ENCODE results near the gene ARAP2. TPM values are rescaled to one million over a fixed set of nuclear protein-coding genes. Genes with fewer than 3 reads are reported as not detected.

Gene ARAP2
- total RNA-seq, 3 donors from 2014 or later = 21.3 to 71.4 (median 23.2) TPM

- TF ChIP-seq CTCF (IDR thresholded peaks at IDR 0.05) = no peak
- Histone ChIP-seq H3K36me3 (no peaks in the 10 kb centered on the region), H3K27me3 (no peaks in the 10 kb centered on the region), H3K4me3 (no peak overlapping the region), H3K27ac (peak overlapping the region in 1 of 2 donors; percentile 27), H3K4me1 (no peaks in the 10 kb centered on the region), H3K9me3 (no peaks in the 10 kb centered on the region)
- no peak for DNase-seq (ENCODE audit: low spot score in 2 of 2)
- intact Hi-C loops (cut with DNase I; ENCODE audit: low total_unique reads) = no loop called here
Measured at GRCh38 chr4:36224972-36225903, 19.1 kb downstream of the ARAP2 start.

DNA sequence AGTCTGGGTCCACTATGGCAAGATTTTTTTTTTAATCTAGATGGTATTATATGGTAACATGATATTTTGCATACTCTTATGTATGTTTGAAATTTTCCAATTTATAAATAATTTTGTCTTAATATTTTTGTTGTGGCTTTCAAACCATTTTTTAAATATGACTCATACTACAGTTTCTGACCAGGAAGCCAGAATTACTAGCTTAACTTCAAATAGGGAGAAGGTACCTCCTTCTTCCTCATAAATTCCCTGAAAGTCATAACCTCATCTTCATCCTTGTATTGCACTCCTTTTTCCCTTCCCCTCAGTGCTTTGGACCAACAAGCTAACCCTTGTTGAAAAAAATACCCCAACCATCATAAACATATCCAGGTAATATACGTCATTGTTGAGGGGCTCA is 21.6 kb downstream of the ARAP2 start:
- Histone ChIP-seq H3K9me3 (no peaks in the 10 kb centered on the region), H3K4me3 (no peak overlapping the region), H3K27me3 (no peaks in the 10 kb centered on the region), H3K4me1 (no peaks in the 10 kb centered on the region), H3K27ac (no peak overlapping the region), H3K36me3 (no peaks in the 10 kb centered on the region)
- intact Hi-C loops (cut with DNase I; ENCODE audit: low total_unique reads) = no loop called here
- TF ChIP-seq POLR2A (IDR thresholded peaks at IDR 0.05) (no peak), POLR2AphosphoS5 (IDR thresholded peaks at IDR 0.05) (no peak), CTCF (IDR thresholded peaks at IDR 0.05) (no peak)
- DNase-seq (ENCODE audit: low spot score in 2 of 2) = no peak

GRCh38 chr4:36220776-36221175 is 23.5 kb downstream of the ARAP2 start:
- no peak for DNase-seq (ENCODE audit: low spot score in 2 of 2)
- TF ChIP-seq POLR2AphosphoS5 (IDR thresholded peaks at IDR 0.05) (no peak), POLR2A (IDR thresholded peaks at IDR 0.05) (no peak), CTCF (IDR thresholded peaks at IDR 0.05) (no peak)
- no peaks in the 10 kb centered on the region for H3K4me1 ChIP-seq
- H3K9me3 ChIP-seq = no peaks in the 10 kb centered on the region
- no peaks in the 10 kb centered on the region for H3K27me3 ChIP-seq
- intact Hi-C loops (cut with DNase I; ENCODE audit: low total_unique reads) = no loop called here
- no peaks in the 10 kb centered on the region for H3K36me3 ChIP-seq
- no peak overlapping the region for H3K4me3 ChIP-seq
- no peak overlapping the region for H3K27ac ChIP-seq

GRCh38 chr4:36218121-36218520 is 26.2 kb downstream of the ARAP2 start:
- Histone ChIP-seq H3K36me3 (no peaks in the 10 kb centered on the region), H3K27me3 (no peaks in the 10 kb centered on the region), H3K27ac (no peak overlapping the region), H3K4me1 (no peaks in the 10 kb centered on the region), H3K9me3 (no peaks in the 10 kb centered on the region), H3K4me3 (no peak overlapping the region)
- DNase-seq (ENCODE audit: low spot score in 2 of 2) = no peak
- TF ChIP-seq POLR2AphosphoS5 (IDR thresholded peaks at IDR 0.05) (no peak), CTCF (IDR thresholded peaks at IDR 0.05) (no peak), POLR2A (IDR thresholded peaks at IDR 0.05) (no peak)
- intact Hi-C loops (cut with DNase I; ENCODE audit: low total_unique reads) = no loop called here

GRCh38 chr4:36215627-36216026 is 28.7 kb downstream of the ARAP2 start:
- no peaks in the 10 kb centered on the region for H3K9me3 ChIP-seq
- H3K27me3 ChIP-seq = no peaks in the 10 kb centered on the region
- no peak overlapping the region for H3K27ac ChIP-seq
- intact Hi-C loops (cut with DNase I; ENCODE audit: low total_unique reads) = no loop called here
- TF ChIP-seq POLR2AphosphoS5 (IDR thresholded peaks at IDR 0.05) (no peak), CTCF (IDR thresholded peaks at IDR 0.05) (no peak)
- DNase-seq (ENCODE audit: low spot score in 2 of 2) = no peak
- no peaks in the 10 kb centered on the region for H3K4me1 ChIP-seq
- H3K36me3 ChIP-seq = no peaks in the 10 kb centered on the region
- no peak overlapping the region for H3K4me3 ChIP-seq
